ENCODE data around the gene AKR1B15. TPM values are rescaled to one million over a fixed set of nuclear protein-coding genes. Genes with fewer than 3 reads are reported as not detected.
"Not testable (repeated sequence)": the region's sequence is repeated elsewhere in the genome, so short reads cannot be mapped to it uniquely, and the experiment has no call there.

The AKR1B15 gene
- total RNA-seq, 1 experiment from 2014 or later, result not detected

DNA sequence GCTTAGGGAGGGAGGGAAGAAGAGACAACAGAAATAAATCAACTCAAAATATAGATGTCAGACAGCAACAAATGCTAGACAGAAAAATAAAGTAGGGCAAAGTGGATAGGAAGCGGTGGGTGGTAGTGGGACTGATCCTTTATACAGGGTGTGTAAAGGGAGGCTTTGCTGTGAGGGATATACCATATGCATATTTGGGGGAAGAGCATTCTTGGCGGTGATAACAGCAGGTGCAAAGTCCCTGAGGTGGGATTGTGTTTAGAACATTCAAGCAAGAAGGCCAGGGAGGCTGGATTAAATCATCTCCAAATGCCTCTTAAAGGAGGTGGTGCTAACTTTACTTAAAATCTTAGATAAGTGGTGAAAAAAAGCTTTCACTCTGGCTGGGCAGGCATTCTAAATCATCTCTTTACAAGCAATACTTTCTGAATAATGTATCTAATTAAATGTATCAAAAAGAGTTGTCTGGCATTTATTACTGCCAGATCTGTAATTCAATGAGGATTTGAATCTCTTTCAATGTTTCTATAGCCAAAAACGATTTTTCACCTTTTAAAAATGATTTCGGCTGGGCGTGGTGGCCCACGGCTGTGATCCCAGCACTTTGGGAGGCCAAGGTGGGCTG is 9.4 kb upstream of the AKR1B15 start:
- ChIA-PET POLR2A (ENCODE audit: low non-redundant PET) (no interaction called here), CTCF (no interaction called here)

DNA sequence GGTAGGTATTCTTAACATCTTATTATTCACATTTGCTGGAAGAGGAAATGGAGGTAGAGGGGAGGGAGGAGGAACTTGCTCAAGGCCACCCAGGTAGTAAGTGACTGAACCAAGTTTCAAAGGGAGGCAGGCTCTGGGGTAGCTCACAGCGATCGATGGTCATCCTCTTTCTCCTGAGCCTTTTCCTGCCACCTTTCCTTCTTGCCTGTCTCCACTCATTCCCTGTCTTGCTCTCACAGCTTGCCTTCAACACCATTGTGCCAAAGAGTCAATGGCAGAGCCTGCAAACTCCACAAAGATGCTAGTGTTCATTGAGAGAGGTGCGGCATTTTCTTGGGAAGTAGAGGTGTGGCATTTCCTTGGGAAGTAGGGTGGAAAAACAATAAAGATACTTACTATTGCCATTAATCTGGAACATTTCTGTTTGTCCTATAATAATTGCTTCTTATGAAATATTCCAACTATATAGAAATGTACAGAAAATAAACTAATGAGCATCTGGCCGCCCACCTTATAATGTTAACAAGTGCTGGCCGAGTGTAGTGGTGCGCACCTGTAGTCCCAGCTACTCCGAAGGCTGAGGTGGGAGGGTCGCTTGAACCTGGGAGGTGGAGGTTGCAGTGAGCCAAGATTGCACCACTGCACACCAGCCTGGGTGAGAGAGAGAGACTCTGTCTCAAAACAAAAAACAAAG is 7.3 kb upstream of the AKR1B15 start:
- CTCF ChIA-PET; H3K9me3 ChIP-seq (ENCODE audit: low read depth, low read length, poor library complexity, severe bottlenecking); H3K27me3 ChIP-seq (replicated peaks; ENCODE audit: insufficient read depth, low read depth, low read length, poor library complexity); POLR2A ChIA-PET (ENCODE audit: low non-redundant PET); H3K36me3 ChIP-seq (ENCODE audit: insufficient read depth, low read length, poor library complexity, severe bottlenecking); H3K27ac ChIP-seq (ENCODE audit: low read depth, low read length, poor library complexity, severe bottlenecking); H3K4me3 ChIP-seq (ENCODE audit: low read depth, low read length, poor library complexity, severe bottlenecking); BruUV-seq (replicated peaks); H3K4me1 ChIP-seq (ENCODE audit: insufficient read depth, low read length, poor library complexity, severe bottlenecking); DNase-seq (ENCODE audit: low spot score): not testable (repeated sequence)
- intact Hi-C loops (cut with micrococcal nuclease; ENCODE audit: unreplicated experiment), result loop anchor here (10.0 kb wide), 1 partner anchor 107 kb away; no protein-coding TSS in a partner anchor

More for the DNA sequence above, 9.4 kb upstream of the AKR1B15 start:
- TF ChIP-seq CTCF (conservative IDR thresholded peaks at IDR 0.05; ENCODE audit: low read depth, low read length), result no peak
- H3K36me3 ChIP-seq (ENCODE audit: insufficient read depth, low read length, poor library complexity, severe bottlenecking), result no peaks in the 10 kb centered on the region
- H3K27ac ChIP-seq (ENCODE audit: low read depth, low read length, poor library complexity, severe bottlenecking), result no peak overlapping the region
- no peaks in the 10 kb centered on the region for H3K9me3 ChIP-seq (ENCODE audit: low read depth, low read length, poor library complexity, severe bottlenecking)
- no TSS peak for BruUV-seq (replicated peaks)
- no peak for DNase-seq (ENCODE audit: low spot score)
- no peaks in the 10 kb centered on the region for H3K4me1 ChIP-seq (ENCODE audit: insufficient read depth, low read length, poor library complexity, severe bottlenecking)
- intact Hi-C loops (cut with micrococcal nuclease; ENCODE audit: unreplicated experiment), result loop anchor here (10.0 kb wide), 1 partner anchor 105 kb away; no protein-coding TSS in a partner anchor
- no peak overlapping the region for H3K4me3 ChIP-seq (ENCODE audit: low read depth, low read length, poor library complexity, severe bottlenecking)
- H3K27me3 ChIP-seq (replicated peaks; ENCODE audit: insufficient read depth, low read depth, low read length, poor library complexity), result peaks cover 6% of the 10 kb centered on the region

DNA sequence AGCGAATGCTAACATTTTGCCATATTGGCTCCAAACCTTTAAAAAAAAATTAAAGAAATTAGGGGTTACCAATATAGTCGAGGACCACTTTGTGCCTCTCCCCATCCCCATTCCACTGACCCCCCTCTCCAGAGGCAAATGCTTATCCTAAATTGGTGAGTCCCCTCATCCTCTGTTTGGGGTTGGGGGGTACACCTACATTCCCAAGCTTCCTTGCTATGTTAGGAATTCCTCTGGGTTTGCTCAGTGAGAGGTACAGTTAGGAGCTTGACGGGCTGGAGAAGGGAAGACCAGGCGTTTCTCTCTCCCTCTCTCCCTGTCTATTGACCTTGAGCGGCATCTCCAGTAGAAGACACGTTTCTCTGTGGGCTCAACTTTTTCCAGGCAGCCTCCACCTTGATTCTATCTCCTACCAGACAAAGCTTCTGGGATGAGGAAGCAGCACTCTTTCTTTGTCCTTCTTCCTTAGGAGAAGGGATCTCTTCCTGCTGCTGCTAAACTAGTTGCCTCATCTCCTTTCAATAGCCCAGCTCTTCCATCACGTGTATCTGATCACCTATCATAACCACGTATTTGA is 6.6 kb upstream of the AKR1B15 start:
- POLR2A ChIA-PET (ENCODE audit: low non-redundant PET), result no interaction called here
- DNase-seq (ENCODE audit: low spot score), result no peak
- BruUV-seq (replicated peaks), result no TSS peak
- peaks cover 6% of the 10 kb centered on the region for H3K27me3 ChIP-seq (replicated peaks; ENCODE audit: insufficient read depth, low read depth, low read length, poor library complexity)
- TF ChIP-seq EZH2 (IDR thresholded peaks at IDR 0.05; ENCODE audit: borderline replicate concordance, low read depth, low read length, poor library complexity, severe bottlenecking) (no peak), CTCF (conservative IDR thresholded peaks at IDR 0.05; ENCODE audit: low read depth, low read length) (no peak)
- no peaks in the 10 kb centered on the region for H3K36me3 ChIP-seq (ENCODE audit: insufficient read depth, low read length, poor library complexity, severe bottlenecking)
- CTCF ChIA-PET, result no interaction called here
- intact Hi-C loops (cut with micrococcal nuclease; ENCODE audit: unreplicated experiment), result loop anchor here (10.0 kb wide), 1 partner anchor 107 kb away; no protein-coding TSS in a partner anchor
- H3K4me1 ChIP-seq (ENCODE audit: insufficient read depth, low read length, poor library complexity, severe bottlenecking), result peaks cover 7% of the 10 kb centered on the region
- no peak overlapping the region for H3K27ac ChIP-seq (ENCODE audit: low read depth, low read length, poor library complexity, severe bottlenecking)
- no peak overlapping the region for H3K4me3 ChIP-seq (ENCODE audit: low read depth, low read length, poor library complexity, severe bottlenecking)
- no peaks in the 10 kb centered on the region for H3K9me3 ChIP-seq (ENCODE audit: low read depth, low read length, poor library complexity, severe bottlenecking)

Measured in A673 (cell line).